ENCODE measurements around the gene SV2C.

SV2C gene

DNA sequence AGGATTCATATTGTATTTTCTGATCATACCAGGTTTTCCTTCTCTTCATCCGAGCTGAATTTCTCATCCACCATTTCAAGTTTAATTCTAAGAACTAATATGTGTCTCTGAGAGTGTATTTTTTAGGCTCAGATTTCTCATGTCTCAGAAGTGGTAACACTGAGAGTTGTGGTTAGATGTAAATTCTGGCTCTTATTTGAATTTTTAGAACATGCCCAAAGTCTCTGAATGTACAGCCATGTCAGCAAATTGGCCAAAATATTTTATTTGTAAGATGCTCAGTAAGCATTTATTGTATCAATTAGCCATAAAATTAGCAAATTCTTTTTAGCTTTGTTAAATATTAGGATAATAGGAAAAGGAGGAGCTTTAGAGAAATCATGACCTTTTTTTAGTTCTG lies 16.6 kb downstream of the SV2C start:
- no peak for TF ChIP-seq EZH2phosphoT487 (conservative IDR thresholded peaks at IDR 0.05; ENCODE audit: low read length)
- TF ChIP-seq, protein P1, sequence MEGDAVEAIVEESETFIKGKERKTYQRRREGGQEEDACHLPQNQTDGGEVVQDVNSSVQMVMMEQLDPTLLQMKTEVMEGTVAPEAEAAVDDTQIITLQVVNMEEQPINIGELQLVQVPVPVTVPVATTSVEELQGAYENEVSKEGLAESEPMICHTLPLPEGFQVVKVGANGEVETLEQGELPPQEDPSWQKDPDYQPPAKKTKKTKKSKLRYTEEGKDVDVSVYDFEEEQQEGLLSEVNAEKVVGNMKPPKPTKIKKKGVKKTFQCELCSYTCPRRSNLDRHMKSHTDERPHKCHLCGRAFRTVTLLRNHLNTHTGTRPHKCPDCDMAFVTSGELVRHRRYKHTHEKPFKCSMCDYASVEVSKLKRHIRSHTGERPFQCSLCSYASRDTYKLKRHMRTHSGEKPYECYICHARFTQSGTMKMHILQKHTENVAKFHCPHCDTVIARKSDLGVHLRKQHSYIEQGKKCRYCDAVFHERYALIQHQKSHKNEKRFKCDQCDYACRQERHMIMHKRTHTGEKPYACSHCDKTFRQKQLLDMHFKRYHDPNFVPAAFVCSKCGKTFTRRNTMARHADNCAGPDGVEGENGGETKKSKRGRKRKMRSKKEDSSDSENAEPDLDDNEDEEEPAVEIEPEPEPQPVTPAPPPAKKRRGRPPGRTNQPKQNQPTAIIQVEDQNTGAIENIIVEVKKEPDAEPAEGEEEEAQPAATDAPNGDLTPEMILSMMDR (IDR thresholded peaks at IDR 0.05; ENCODE audit: insufficient read depth, low read length, poor library complexity, severe bottlenecking): no peak
- H3F3A ChIP-seq (ENCODE audit: insufficient read depth): no peaks in the 10 kb centered on the region
- H2AFZ ChIP-seq (ENCODE audit: low read depth, low read length, severe bottlenecking): no peak overlapping the region
- H3K9me2 ChIP-seq (replicated peaks; ENCODE audit: insufficient read depth, low read length): no peaks in the 10 kb centered on the region
- H3K27ac ChIP-seq (ENCODE audit: low read depth, low read length): no peak overlapping the region
- no peak overlapping the region for H3K4me3 ChIP-seq (ENCODE audit: insufficient read depth, low read length, poor library complexity, severe bottlenecking)
- no peaks in the 10 kb centered on the region for H3K9me3 ChIP-seq (ENCODE audit: insufficient read depth, low read length)
- no peak overlapping the region for H3K9ac ChIP-seq (ENCODE audit: low read length)
- H4K20me1 ChIP-seq (ENCODE audit: low read depth, low read length): no peaks in the 10 kb centered on the region
- no peaks in the 10 kb centered on the region for H3K79me2 ChIP-seq (ENCODE audit: insufficient read depth, low read length)
- no peaks in the 10 kb centered on the region for H3K36me3 ChIP-seq (ENCODE audit: low read length)
- H3K4me2 ChIP-seq (ENCODE audit: low read depth, low read length, poor library complexity, severe bottlenecking): no peak overlapping the region
- no peaks in the 10 kb centered on the region for H3K27me3 ChIP-seq (ENCODE audit: low read length)

DNA sequence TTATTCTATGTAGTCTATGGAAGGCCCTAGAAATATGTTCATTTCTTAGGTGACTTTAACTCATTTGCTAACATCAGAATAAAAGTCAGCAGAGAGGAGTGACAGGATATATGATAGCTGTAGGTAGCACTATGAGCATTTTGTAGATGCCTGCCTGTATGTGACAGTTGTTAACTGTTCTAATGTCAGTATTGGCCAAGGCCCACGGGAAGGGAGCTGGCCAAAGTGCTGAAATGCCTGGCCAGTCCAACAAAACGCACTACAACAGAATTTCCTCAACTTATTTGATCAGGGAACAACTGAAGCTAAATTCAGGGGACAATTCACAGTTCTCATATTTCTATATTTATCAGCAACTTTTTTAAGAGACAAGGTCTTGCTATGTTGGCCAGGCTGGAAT lies 20.8 kb downstream of the SV2C start:
- Histone ChIP-seq H3F3A (ENCODE audit: insufficient read depth) (no peaks in the 10 kb centered on the region), H3K9me2 (replicated peaks; ENCODE audit: insufficient read depth, low read length) (no peaks in the 10 kb centered on the region), H4K20me1 (ENCODE audit: low read depth, low read length) (no peaks in the 10 kb centered on the region), H3K9ac (ENCODE audit: low read length) (no peak overlapping the region), H3K36me3 (ENCODE audit: low read length) (no peaks in the 10 kb centered on the region), H3K4me3 (ENCODE audit: insufficient read depth, low read length, poor library complexity, severe bottlenecking) (no peak overlapping the region), H3K27ac (ENCODE audit: low read depth, low read length) (no peak overlapping the region), H3K79me2 (ENCODE audit: insufficient read depth, low read length) (no peaks in the 10 kb centered on the region), H3K9me3 (ENCODE audit: insufficient read depth, low read length) (no peaks in the 10 kb centered on the region), H3K4me2 (ENCODE audit: low read depth, low read length, poor library complexity, severe bottlenecking) (no peak overlapping the region), H3K27me3 (ENCODE audit: low read length) (no peaks in the 10 kb centered on the region), H2AFZ (ENCODE audit: low read depth, low read length, severe bottlenecking) (no peak overlapping the region)
- TF ChIP-seq, protein P1 (IDR thresholded peaks at IDR 0.05; ENCODE audit: insufficient read depth, low read length, poor library complexity, severe bottlenecking): no peak
- TF ChIP-seq EZH2phosphoT487 (conservative IDR thresholded peaks at IDR 0.05; ENCODE audit: low read length): no peak

DNA sequence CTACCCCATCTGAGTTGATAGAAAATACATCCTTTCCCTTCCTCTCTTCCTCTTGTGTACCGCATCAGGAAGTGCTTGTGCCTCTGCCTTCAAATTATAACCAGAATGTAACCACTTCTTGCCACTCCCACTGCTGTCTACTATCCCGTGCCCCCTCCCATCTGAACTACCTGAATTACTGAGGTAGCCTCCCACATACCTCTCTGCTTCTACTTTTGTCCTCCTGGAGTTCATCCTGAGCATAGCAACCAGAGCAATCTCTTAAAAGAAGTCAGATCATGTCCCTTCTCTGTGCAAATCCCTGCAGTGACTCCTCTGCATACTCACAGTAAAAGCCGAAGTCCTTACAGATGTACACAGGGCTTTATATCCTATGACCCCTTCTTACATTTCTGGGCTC lies 23.0 kb downstream of the SV2C start:
- H3K36me3 ChIP-seq (ENCODE audit: low read length): no peaks in the 10 kb centered on the region
- no peaks in the 10 kb centered on the region for H4K20me1 ChIP-seq (ENCODE audit: low read depth, low read length)
- no peaks in the 10 kb centered on the region for H3K79me2 ChIP-seq (ENCODE audit: insufficient read depth, low read length)
- no peak overlapping the region for H3K4me2 ChIP-seq (ENCODE audit: low read depth, low read length, poor library complexity, severe bottlenecking)
- H3K9ac ChIP-seq (ENCODE audit: low read length): no peak overlapping the region
- H3K27ac ChIP-seq (ENCODE audit: low read depth, low read length): no peak overlapping the region
- H3F3A ChIP-seq (ENCODE audit: insufficient read depth): no peaks in the 10 kb centered on the region
- H3K9me2 ChIP-seq (replicated peaks; ENCODE audit: insufficient read depth, low read length): no peaks in the 10 kb centered on the region
- H2AFZ ChIP-seq (ENCODE audit: low read depth, low read length, severe bottlenecking): no peak overlapping the region
- no peaks in the 10 kb centered on the region for H3K9me3 ChIP-seq (ENCODE audit: insufficient read depth, low read length)
- no peak for TF ChIP-seq EZH2phosphoT487 (conservative IDR thresholded peaks at IDR 0.05; ENCODE audit: low read length)
- TF ChIP-seq, protein P1 (IDR thresholded peaks at IDR 0.05; ENCODE audit: insufficient read depth, low read length, poor library complexity, severe bottlenecking): no peak
- no peak overlapping the region for H3K4me3 ChIP-seq (ENCODE audit: insufficient read depth, low read length, poor library complexity, severe bottlenecking)
- no peaks in the 10 kb centered on the region for H3K27me3 ChIP-seq (ENCODE audit: low read length)

All from SU-DHL-6 (cell line).